ENCODE results near the gene PITHD1. TPM values are rescaled to one million over a fixed set of nuclear protein-coding genes. Genes with fewer than 3 reads are reported as not detected.
A peak's percentile ranks its signal among the peaks of the same experiment; 100 is the strongest.
"Not testable (repeated sequence)": the region's sequence is repeated elsewhere in the genome, so short reads cannot be mapped to it uniquely, and the experiment has no call there.

Gene PITHD1
- polyA plus RNA-seq, 3 donors, result 23.6 to 41.9 (median 38.8) TPM

DNA sequence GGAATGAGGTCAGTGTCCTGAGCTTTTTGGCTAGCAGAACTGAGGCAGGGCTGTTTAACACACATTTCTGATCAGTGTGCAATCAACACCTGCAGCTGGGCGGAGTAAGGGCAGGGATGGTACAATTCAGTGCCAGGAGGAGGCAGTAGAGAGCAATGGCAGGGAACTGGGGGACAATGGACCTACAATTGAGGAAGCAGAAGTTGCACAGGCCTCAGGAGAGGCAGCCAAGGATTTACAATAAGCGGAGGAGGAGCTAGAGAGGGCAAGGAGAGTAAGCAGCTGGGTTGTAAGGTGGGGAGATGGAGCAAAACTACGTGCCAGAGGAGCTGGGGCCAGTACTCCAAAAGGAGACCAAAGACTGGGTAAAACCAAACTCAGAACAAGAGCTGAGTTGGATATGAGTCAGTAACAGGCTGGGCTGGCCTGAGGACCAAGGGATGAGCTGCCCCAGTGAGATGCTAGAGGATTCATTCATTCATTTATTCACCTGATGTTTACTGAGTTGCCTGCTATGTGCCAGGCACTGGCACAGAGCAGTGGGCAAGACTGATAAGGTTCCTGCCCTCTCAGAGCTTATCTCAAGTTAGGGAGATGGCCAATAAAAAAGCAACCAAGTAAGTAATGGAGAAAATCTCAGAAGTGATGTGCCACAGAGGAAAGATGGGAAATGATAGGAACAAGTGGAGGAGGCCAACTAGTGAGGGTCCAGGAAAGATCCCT is 32.8 kb downstream of the PITHD1 start:
- H3K27ac ChIP-seq (ENCODE audit: low read depth, low read length), result no peak overlapping the region
- 39 to 73% (median 59%) methylated on average over 3 of the region's 3 CpGs for WGBS, 3 donors

DNA sequence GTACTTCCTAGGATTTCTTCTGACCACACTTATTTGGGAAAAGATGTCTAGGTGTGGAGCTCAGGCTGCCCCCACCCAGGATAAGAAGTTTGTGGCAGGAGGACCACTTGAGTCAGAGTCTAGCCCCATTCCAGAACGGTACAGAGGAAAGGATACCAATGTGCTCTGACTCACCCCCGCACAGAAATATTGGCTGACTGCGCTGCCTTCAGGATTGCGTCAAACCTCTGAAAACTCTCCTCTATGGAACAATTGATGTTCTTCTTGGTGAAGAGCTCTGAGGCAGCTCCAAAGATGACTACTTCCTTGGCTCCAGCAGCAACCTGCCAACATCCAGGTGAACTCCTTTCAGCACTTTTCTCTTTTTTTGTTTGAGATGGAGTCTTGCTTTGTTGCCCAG is 35.8 kb downstream of the PITHD1 start:
- WGBS, 3 donors, result 89 to 97% (median 92%) methylated on average over 4 of the region's 4 CpGs
- no peak overlapping the region for H3K27ac ChIP-seq (ENCODE audit: low read depth, low read length)

DNA sequence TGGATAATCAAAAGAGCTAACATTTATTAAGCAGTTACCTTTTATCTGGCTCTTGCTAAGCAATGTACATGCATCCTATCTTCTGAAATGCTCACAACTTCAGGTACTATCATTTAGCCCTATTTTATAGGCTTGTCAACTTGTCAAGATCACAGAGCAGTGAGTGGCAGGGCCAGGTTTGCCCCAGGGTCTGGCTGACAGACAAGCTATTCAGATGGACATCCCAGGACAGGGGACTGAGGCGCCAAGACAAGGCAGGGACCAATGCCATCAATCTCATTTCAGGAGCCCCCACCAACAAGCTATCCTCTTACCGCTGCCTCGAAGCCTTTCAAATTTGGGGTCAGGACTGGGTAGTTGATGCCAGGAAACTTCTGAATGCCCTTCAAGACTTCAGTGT is 38.1 kb downstream of the PITHD1 start:
- H3K27ac ChIP-seq (ENCODE audit: low read depth, low read length), result no peak overlapping the region
- 85 to 100% (median 95%) methylated on average over 3 of the region's 3 CpGs for WGBS, 3 donors

DNA sequence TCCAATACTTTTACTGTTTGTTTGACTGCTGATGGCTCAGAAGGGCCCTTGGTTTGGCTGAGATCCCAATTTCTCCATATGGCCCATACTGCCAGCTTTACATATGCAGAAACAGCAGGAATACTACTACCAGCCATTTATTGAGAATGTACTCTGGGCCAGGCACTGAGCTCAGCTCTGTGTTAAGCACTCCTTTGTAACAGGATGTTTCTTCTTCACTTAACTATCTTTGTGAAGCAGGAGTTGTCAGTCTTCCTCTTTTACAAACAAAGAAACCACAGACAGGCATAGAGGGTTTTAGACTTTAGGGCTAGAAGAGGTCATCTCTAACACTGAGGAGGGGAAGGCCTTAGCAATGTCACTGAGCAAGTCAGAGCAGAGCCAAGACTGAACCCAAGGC is 38.7 kb downstream of the PITHD1 start:
- no peak overlapping the region for H3K27ac ChIP-seq (ENCODE audit: low read depth, low read length)

DNA sequence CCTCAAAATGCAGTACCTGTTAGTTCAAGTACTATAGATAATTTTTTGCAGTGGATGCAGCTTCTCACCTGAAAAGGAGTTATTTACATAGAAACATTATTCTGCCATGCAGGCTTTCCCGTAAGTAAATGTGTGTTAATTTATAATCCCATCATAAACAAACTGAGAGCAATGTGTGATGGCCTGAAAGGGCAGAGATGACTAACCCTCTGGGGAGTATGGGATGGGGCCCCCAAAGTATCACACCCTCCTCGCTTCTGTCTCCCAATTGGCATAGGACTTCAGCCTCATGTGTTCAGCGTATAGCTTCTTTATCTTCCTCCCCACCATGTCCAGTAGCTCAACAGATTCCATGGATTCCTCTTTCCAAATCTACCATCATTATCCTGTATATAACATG is 39.4 kb downstream of the PITHD1 start:
- WGBS, 3 donors, result 86 to 93% (median 89%) methylated on average over 3 of the region's 3 CpGs

DNA sequence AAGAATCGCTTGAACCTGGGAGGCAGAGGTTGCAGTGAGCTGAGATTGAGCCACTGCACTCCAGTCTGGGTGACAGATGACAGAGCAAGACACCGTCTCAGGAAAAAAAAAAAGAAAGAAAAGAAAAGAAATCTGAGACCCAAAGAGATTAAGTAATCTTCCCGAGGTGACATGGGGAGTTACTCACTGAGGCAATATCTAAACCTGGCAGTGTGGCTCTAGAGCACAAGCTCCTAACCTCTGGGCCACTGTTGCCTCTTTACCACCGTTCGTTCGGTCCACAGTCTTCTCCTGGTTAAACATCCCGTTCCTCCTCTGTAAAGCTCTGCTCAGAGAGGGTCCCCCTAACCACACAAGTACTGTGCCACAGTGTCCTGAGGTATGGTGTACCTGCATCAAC is 45.5 kb downstream of the PITHD1 start:
- 80 to 82% (median 81%) methylated on average over 7 of the region's 7 CpGs for WGBS, 3 donors
- H3K27ac ChIP-seq (ENCODE audit: low read depth, low read length), result no peak overlapping the region

More for the DNA sequence above, 39.4 kb downstream of the PITHD1 start:
- H3K27ac ChIP-seq (ENCODE audit: low read depth, low read length), result no peak overlapping the region

DNA sequence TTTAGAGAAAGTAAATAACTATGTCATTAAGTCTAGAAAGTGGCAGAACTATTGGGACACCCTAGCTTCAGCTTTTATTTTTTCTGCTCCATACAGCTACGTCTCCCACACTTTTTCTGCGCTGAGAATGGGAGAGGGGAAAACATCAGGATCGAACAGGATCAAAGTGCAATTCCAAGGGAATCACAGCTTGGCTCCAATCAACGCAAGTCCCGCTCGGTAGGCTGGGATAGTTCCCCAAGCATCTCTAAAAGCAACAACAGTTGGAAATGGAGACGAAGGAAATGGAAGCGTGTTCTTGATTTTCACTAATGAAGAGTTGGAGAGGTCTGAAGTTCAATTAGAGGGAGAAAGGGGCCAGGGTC is 46.5 kb downstream of the PITHD1 start:
- WGBS, 3 donors, result 0 to 4% (median 3%) methylated on average over 8 of the region's 8 CpGs
- H3K27ac ChIP-seq (ENCODE audit: low read depth, low read length), result peak overlapping the region; percentile 57

DNA sequence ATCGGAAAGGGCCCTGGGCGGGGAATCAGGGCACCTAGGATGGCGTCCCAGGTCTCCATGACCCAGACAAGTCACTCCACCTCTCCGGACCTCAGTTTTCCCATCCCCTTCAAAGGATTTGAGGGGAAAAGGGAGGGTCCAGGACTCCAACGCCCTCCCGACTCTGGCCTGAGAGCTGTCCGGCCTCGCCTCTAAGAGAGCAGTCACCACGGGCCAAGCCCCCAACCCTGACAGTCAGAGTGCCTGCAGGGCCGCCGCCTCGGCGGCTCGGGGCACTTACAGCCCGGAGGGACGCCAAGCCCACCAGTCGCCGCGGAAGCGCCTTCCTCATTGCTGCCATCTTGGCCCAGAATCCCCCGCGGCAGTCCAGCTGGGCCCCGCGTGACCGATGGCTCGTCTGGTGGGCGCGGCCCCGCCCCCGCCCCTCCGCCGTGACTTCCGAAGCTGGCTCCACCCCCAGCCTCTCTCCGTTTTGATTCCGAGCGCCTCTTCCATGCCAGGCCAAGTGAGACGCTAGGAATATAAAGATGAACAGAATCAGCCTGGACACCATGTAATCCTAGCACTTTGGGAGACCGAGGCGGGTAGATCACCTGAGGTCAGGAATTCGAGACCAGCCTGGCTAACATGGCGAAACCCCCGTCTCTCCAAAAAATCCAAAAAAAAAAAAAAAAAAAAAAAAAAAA is 47.0 kb downstream of the PITHD1 start, which contains the start of gene HMGCL:
TSS of gene HMGCL (minus strand) at position 354 of the 686 bp plus-strand sequence. CDS start at position 340, 14 bp downstream.
- peak within 1 kb of the TSS; percentile 57 for H3K27ac ChIP-seq (ENCODE audit: low read depth, low read length)
- WGBS, 3 donors, result 0 to 1% (median 0%) methylated on average over 41 to 42 of the region's 42 CpGs

DNA sequence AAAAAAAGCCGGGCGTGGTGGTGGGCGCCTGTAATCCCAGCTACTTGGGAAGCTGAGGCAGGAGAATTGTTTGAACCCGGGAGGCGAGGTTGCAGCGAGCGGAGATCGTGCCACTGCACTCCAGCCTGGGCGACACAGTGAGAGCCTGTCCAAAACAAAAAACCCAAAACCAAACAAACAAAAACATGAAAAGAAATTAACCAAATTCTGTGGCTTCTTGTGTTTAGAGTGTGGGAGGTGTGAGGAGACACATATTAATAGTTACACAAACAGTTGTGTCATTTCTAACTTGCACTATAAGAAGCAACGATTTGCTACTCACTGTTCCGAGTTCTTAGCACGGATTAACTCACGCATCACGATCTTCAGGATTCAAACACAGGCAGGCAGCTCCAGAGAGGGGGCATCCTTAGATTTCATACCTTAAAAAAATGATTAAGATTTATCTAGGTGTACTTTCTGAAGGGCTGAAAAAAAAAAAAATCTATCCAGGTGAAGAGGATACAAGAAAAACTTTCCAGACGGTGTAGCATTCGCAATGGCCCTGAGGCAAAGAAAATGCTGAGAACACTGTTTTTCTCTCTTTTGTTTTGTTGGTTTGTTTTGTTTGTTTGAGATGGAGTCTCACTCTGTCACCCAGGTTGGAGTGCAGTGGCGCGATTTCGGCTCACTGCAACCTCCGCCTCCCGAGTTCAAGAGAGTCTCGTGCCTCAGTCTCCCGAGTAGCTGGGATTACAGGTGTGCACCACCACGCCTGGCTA is 47.7 kb downstream of the PITHD1 start:
- no peak overlapping the region for H3K27ac ChIP-seq (ENCODE audit: low read depth, low read length)
- 53 to 67% (median 66%) methylated on average over 24 of the region's 24 CpGs for WGBS, 3 donors

DNA sequence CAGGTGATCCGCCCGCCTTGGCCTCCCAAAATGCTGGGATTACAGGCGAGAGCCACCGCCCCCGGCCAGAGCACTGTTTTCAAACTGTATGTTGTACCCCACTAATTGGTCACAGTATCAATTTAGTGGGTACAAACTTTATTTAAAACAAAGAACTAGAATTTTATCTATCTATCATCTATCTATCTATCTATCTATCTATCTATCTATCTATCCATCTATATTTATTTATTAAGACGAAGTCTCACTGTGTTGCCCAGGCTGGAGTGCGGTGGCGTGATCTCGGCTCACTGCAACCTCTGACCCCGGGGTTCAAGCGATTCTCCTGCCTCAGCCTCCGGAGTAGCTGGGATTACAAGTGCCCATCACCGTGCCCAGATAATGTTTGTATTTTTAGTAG is 48.4 kb downstream of the PITHD1 start:
- not testable (repeated sequence) for H3K27ac ChIP-seq (ENCODE audit: low read depth, low read length)
- WGBS, 3 donors, result 95 to 97% (median 95%) methylated on average over 13 of the region's 13 CpGs

DNA sequence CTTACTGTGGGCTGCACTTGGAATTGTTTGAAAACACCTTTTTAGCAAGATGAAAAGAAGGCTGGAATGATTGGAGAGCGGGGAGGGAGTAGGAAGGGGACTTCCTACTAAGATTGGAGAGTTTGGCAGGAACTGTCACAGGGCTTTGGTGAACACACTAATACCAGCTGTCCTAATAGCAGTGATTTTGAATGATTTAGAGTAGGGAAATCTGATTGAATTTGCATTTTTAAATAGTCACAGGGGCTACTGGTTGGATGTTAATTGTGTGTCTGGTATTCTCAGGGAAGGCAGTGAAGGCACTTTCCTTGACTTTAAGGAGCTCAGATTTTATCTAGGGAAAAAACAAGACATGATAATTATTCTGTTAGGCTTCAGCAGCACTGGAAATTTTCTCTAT is 49.5 kb downstream of the PITHD1 start:
- 77 to 90% (median 79%) methylated on average over 1 of the region's 1 CpG for WGBS, 3 donors
- no peak overlapping the region for H3K27ac ChIP-seq (ENCODE audit: low read depth, low read length)

DNA sequence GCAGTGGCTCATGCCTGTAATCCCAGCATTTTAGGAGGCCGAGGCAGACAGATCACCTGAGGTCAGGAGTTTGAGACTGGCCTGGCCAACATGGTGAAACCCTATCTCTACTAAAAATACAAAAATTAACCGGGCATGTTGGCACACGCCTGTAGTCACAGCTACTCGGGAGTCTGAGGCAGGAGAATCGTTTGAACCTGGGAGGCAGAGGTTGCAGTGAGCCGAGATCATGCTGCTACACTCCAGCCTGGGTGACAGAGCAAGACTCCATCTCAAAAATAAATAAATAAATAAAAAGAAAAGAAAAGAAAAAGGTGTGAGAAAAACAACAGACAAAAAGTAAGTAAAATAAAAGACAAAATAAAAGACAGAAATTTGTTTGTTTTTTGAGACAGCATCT is 55.9 kb downstream of the PITHD1 start:
- H3K27ac ChIP-seq (ENCODE audit: low read depth, low read length), result not testable (repeated sequence)
- 79 to 88% (median 88%) methylated on average over 6 of the region's 6 CpGs for WGBS, 3 donors

DNA sequence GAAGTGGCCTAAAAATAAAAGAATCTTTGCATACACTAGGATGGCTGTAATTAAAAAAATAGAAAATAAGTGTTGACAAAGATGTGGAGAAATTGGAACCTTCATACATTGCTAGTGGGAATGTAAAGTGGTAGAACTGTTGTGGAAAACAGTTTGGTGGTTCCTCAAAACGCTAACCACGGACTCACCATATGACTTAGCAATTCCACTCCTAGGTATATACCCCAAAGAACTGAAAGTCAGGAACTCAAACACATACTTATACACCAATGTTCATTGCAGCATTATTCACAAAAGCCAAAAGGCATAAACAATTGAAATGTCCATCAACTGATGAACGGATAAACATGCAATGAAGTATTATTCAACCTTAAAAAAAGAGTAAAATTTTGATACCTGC is 57.8 kb downstream of the PITHD1 start:
- 58 to 73% (median 65%) methylated on average over 3 of the region's 3 CpGs for WGBS, 3 donors
- no peak overlapping the region for H3K27ac ChIP-seq (ENCODE audit: low read depth, low read length)

Other genes starting within 250 kb of the PITHD1 start
- gene E2F2, start 247.2 kb upstream of the PITHD1 start, polyA plus RNA-seq, result under 1 TPM; 0.10 to 0.22 (median 0.16) TPM
- gene ID3, start 218.9 kb upstream of the PITHD1 start, polyA plus RNA-seq, result 100 to 1,000 TPM in 2 of 3 donors, 10 to 100 TPM in 1; 58.7 to 375 (median 170) TPM
- 1,000 to 10,000 TPM; 1,585 to 4,817 (median 2,703) TPM for gene RPL11, start 86.6 kb upstream of the PITHD1 start, polyA plus RNA-seq
- gene ELOA, start 34.9 kb upstream of the PITHD1 start, polyA plus RNA-seq, result 10 to 100 TPM; 15.7 to 31.1 (median 24.2) TPM
- gene LYPLA2, start 12.7 kb downstream of the PITHD1 start, polyA plus RNA-seq, result 10 to 100 TPM; 29.9 to 46.0 (median 41.2) TPM
- gene GALE, start 22.3 kb downstream of the PITHD1 start, polyA plus RNA-seq, result 10 to 100 TPM; 12.8 to 36.2 (median 15.4) TPM
- gene HMGCL, start 47.0 kb downstream of the PITHD1 start, polyA plus RNA-seq, result 10 to 100 TPM; 27.3 to 40.5 (median 38.9) TPM
- gene FUCA1, start 89.9 kb downstream of the PITHD1 start, polyA plus RNA-seq, result 10 to 100 TPM; 13.8 to 17.1 (median 14.5) TPM
- gene CNR2, start 134.9 kb downstream of the PITHD1 start, polyA plus RNA-seq, result under 1 TPM; 0.03 to 0.11 (median 0.06) TPM
- 100 to 1,000 TPM in 1 of 3 donors, 10 to 100 TPM in 2; 27.6 to 113 (median 85.2) TPM for gene PNRC2, start 181.4 kb downstream of the PITHD1 start, polyA plus RNA-seq
- gene SRSF10, start 201.9 kb downstream of the PITHD1 start, polyA plus RNA-seq, result 10 to 100 TPM; 27.4 to 61.7 (median 56.8) TPM

Data from adipose tissue (tissue), 3 donors.